Measurements from ENCODE around the gene EGFLAM.

GRCh38 chr5:38465702-38466423 lies 207.5 kb downstream of the EGFLAM start:
- no peak for TF ChIP-seq CTCF (conservative IDR thresholded peaks at IDR 0.05; ENCODE audit: low read depth, low read length)
- TF ChIP-seq EZH2 (IDR thresholded peaks at IDR 0.05; ENCODE audit: borderline replicate concordance, low read depth, low read length, poor library complexity, severe bottlenecking), result no peak
